CD4-positive, CD25-positive, alpha-beta regulatory T cell (primary cell): ENCODE measurements around the gene TRIM26. TPM values are rescaled to one million over a fixed set of nuclear protein-coding genes. Genes with fewer than 3 reads are reported as not detected.

Experiments used
- ATAC-seq, 2 donors: fragments of 150-1000 bp; cut with Tn5 transposase; one replicate each; pipeline ENCODE4 v1.10.0; 2021; ENCODE audit warnings: low read depth in 2 of 2, moderate number of reproducible peaks in 2 of 2, moderate library complexity in 1 of 2
- DNase-seq, 3 donors: peaks; one replicate each; pipeline versions ENCODE4 v3.0.0 to v3.0.0-alpha.2; 2012 to 2022; ENCODE audit warnings: mixed read lengths in 1 of 3
- H3K27ac ChIP-seq: one replicate; pipeline ENCODE4 v1.7.0; 2013; ENCODE audit warnings: mild to moderate bottlenecking, low read length; ENCODE audit not compliant: insufficient read depth, poor library complexity, severe bottlenecking
- H3K27me3 ChIP-seq: one replicate; pipeline ENCODE4 v1.7.0; 2013; ENCODE audit warnings: low read length; ENCODE audit not compliant: control insufficient read depth, insufficient read depth
- H3K36me3 ChIP-seq: one replicate; pipeline ENCODE4 v1.7.0; 2013; ENCODE audit warnings: mild to moderate bottlenecking, low read length, moderate library complexity; ENCODE audit not compliant: control insufficient read depth, insufficient read depth
- H3K4me1 ChIP-seq: 2 replicates; pipeline ENCODE4 v1.7.0; 2013; ENCODE audit warnings: mild to moderate bottlenecking, low read length; ENCODE audit not compliant: insufficient read depth, control insufficient read depth, poor library complexity, severe bottlenecking
- H3K4me3 ChIP-seq: one replicate; pipeline ENCODE4 v1.7.0; 2013; ENCODE audit warnings: low read depth, mild to moderate bottlenecking, low read length, moderate library complexity
- H3K9me3 ChIP-seq, 2 experiments: 1 replicate in 1 of 2; 2 replicates in 1 of 2; pipeline ENCODE4 v1.7.0; 2013; ENCODE audit warnings: low read length in 2 of 2, mild to moderate bottlenecking in 1 of 2, moderate library complexity in 1 of 2; ENCODE audit not compliant: control insufficient read depth in 2 of 2
- H3K27ac Mint-ChIP-seq, 3 donors: one replicate each; pipeline ENCODE4 v1.8.0; 2020 to 2022; ENCODE audit warnings: mild to moderate bottlenecking in 3 of 3, mixed read lengths in 3 of 3, moderate library complexity in 2 of 3
- H3K27me3 Mint-ChIP-seq: one replicate; pipeline ENCODE4 v1.8.0; 2022; ENCODE audit warnings: mild to moderate bottlenecking, mixed read lengths
- H3K36me3 Mint-ChIP-seq: one replicate; pipeline ENCODE4 v1.8.0; 2020; ENCODE audit warnings: mixed read lengths
- H3K4me1 Mint-ChIP-seq, 4 donors: one replicate each; pipeline ENCODE4 v1.8.0; 2020 to 2022; ENCODE audit warnings: mixed read lengths in 4 of 4, mild to moderate bottlenecking in 1 of 4
- H3K4me3 Mint-ChIP-seq, 4 donors: one replicate each; pipeline ENCODE4 v1.8.0; 2020 to 2022; ENCODE audit warnings: mild to moderate bottlenecking in 4 of 4, mixed read lengths in 4 of 4, moderate library complexity in 3 of 4
- H3K9me3 Mint-ChIP-seq, 7 donors: one replicate each; pipeline ENCODE4 v1.8.0; 2020 to 2022; ENCODE audit warnings: mixed read lengths in 7 of 7, mild to moderate bottlenecking in 3 of 7, moderate library complexity in 2 of 7
- polyA plus RNA-seq, 4 donors: library from polyadenylated mRNA; unstranded; fragments of 300-500 nt; fragmentation: Illumina TruSeq; gene quantifications; one replicate each; pipeline ENCODE4 v1.2.3, GENCODE V29; 2021
- total RNA-seq: library from RNA; stranded (reverse); gene quantifications from one replicate; pipeline ENCODE4 v1.2.3, GENCODE V29; 2022

The TRIM26 gene
- total and polyA plus RNA-seq, 5 donors from 2014 or later, result 43.3 to 75.1 (median 52.7) TPM

DNA sequence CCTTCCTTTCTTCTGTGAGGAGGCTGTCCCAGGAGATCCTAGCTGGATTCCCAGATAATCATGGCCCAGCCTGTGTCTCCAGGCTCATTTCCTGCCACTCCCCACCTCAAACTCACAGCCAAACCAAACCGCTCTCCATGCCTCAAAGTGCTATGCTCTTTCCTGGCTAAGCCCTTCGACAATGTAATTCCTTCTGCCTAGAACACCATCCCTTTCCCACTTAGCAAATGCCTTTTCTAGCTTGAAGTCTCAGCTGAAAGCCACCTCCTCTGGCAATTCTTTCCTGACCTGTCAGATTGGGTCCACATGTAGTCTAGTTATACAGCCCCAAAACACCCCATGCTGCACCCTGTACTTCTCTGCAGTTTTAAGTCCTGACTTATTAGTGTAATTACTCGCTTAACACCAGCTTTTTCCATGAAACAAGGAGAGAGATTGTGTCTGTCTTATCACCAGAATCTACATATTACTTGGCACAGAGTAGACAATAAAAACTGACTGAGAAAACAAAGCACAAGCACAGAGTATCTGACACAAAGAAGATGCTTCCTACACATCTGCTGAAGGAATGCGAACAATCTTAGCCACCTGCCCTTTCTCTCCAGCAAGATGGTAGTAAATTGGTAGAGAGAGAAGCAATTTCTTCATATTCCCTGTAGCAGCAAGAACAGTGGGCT, 5.4 kb downstream of the TRIM26 start:
- no peak overlapping the region for H3K4me3 ChIP-seq
- no peaks in the 10 kb centered on the region for H3K9me3 ChIP-seq
- Mint-ChIP-seq H3K4me3 (peak overlapping the region in 3 of 4 donors; percentile 37 to 87 (median 43)), H3K4me1 (peaks cover 14 to 94% (median 70%) of the 10 kb centered on the region in 4 donors), H3K27me3 (no peaks in the 10 kb centered on the region), H3K36me3 (peaks cover 26% of the 10 kb centered on the region), H3K27ac (peak overlapping the region; percentile 66 to 75 (median 73)), H3K9me3 (no peaks in the 10 kb centered on the region)
- peaks cover 48% of the 10 kb centered on the region for H3K4me1 ChIP-seq
- no peak for DNase-seq
- ATAC-seq, result no peak
- no peaks in the 10 kb centered on the region for H3K27me3 ChIP-seq
- H3K27ac ChIP-seq, result no peak overlapping the region
- H3K36me3 ChIP-seq, result peaks cover 18% of the 10 kb centered on the region

DNA sequence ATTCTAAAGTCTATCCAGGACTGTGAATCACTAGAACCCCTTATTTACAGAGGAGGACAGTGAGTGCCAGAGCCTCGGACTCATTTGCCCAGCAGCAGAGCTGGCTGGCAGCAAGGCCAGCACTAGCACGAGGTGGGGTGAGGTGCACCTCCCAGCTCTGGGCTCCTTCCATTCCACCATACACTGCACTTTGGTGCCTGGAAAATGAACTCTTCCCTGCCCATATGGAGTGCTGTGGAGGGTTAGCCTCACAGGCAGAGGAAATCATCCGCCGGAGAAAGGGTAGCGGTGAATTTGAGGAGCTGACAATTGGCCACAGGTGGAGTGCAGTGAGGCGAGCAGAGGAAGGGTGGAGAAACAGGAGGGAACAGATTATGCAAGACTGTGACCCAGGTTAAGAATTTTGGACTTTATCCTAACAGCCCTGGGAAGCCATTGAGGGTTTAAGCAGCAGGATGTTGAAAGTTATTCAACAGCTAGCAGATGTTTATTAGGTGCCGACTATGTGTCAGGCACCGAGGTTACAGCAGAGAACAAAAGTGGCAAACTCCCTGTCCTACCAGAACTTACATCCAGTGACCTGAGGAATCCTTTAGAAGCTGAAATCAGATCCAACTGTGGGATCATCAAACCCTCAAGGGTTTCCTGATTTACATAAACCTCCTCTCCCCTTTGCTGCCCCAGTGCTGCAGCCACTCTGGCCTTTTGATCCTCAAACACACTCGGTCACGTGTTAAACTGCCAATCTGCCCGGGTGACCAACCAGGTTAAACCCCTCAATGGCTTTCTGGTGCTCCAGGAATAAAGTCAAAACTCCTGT, 6.2 kb downstream of the TRIM26 start:
- Mint-ChIP-seq H3K36me3 (peaks cover 26% of the 10 kb centered on the region), H3K9me3 (no peaks in the 10 kb centered on the region), H3K4me3 (peak overlapping the region in 2 of 4 donors; percentile 43 to 47), H3K27me3 (no peaks in the 10 kb centered on the region), H3K4me1 (peaks cover 19 to 94% (median 73%) of the 10 kb centered on the region in 4 donors), H3K27ac (peak overlapping the region in 2 of 3 donors; percentile 66 to 75)
- H3K36me3 ChIP-seq, result peaks cover 20% of the 10 kb centered on the region
- ATAC-seq (no peak), DNase-seq (no peak)
- H3K27ac ChIP-seq, result no peak overlapping the region
- no peaks in the 10 kb centered on the region for H3K9me3 ChIP-seq
- peaks cover 43% of the 10 kb centered on the region for H3K4me1 ChIP-seq
- no peaks in the 10 kb centered on the region for H3K27me3 ChIP-seq
- peak overlapping the region; percentile 34 for H3K4me3 ChIP-seq

DNA sequence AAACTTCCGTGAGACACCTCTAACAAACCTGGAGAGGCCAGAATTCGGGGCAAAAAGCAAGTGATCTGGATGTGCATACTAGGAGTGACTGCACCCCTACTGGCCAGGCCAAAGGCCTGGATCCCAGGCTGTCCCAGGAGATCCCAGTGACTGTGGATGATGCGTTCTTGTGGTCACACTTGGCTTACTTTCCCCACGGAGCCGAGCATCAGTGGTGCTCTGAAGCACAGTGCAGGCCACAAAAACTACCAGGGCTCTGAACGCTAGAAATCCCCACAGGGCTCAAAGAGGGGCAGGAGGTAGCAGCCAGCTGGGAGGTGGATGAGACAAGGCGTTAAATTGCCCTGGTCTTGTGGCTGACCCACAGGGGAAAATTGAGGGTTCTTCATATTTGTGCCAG, 7.1 kb downstream of the TRIM26 start:
- Mint-ChIP-seq H3K27me3 (no peaks in the 10 kb centered on the region), H3K9me3 (no peaks in the 10 kb centered on the region), H3K4me1 (peaks cover 16 to 94% (median 70%) of the 10 kb centered on the region in 4 donors), H3K27ac (peak overlapping the region in 1 of 3 donors; percentile 67), H3K36me3 (peaks cover 28% of the 10 kb centered on the region), H3K4me3 (peak overlapping the region in 1 of 4 donors; percentile 32)
- DNase-seq (no peak), ATAC-seq (no peak)
- Histone ChIP-seq H3K36me3 (peaks cover 23% of the 10 kb centered on the region), H3K4me3 (no peak overlapping the region), H3K27ac (no peak overlapping the region), H3K27me3 (no peaks in the 10 kb centered on the region), H3K4me1 (peaks cover 38% of the 10 kb centered on the region), H3K9me3 (no peaks in the 10 kb centered on the region)

DNA sequence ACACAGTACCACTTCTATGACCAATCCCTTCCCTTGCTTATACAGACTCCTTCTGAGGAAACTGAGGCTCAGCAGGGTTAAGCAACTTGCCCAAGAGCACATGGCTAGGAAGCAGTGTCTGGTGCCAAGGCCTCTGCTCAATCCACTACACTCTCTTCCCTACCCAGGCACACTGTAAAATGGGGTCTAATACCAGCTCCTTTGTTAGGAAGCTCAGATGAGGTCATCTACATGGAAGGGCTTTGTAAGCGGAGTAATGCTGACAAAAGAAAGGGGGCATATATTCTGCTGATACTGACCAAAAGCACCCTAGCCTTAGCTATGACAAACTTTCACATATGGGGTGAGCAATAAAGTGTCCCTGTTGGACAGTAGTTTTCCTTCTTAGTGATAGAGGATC, 9.1 kb downstream of the TRIM26 start:
- Mint-ChIP-seq H3K36me3 (peaks cover 34% of the 10 kb centered on the region), H3K27me3 (no peaks in the 10 kb centered on the region), H3K27ac (peak overlapping the region in 1 of 3 donors; percentile 25), H3K4me1 (peaks cover 20 to 86% (median 62%) of the 10 kb centered on the region in 4 donors), H3K4me3 (peak overlapping the region in 1 of 4 donors; percentile 10), H3K9me3 (no peaks in the 10 kb centered on the region)
- no peaks in the 10 kb centered on the region for H3K9me3 ChIP-seq
- peaks cover 18% of the 10 kb centered on the region for H3K4me1 ChIP-seq
- no peak overlapping the region for H3K27ac ChIP-seq
- ATAC-seq (no peak), DNase-seq (no peak)
- H3K27me3 ChIP-seq, result no peaks in the 10 kb centered on the region
- H3K4me3 ChIP-seq, result no peak overlapping the region
- H3K36me3 ChIP-seq, result peaks cover 40% of the 10 kb centered on the region

DNA sequence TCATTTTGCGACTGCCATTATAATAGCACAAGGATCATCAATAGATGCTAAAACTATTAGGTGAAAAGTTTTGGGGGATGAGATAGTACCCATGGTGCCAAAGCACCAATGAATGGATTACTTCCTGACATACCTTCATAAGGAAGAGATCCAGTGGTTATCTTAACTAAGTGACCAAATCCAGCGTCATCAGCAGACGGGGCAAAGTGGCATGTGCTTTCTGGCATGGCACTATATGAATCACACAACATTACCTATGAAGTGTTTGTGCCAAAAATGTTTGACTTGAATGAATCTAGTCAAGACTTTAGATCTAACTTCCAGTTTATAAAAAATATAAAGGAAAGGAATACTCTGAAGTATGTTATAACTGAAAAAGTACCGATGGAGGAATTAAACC, 10.8 kb downstream of the TRIM26 start:
- H3K9me3 Mint-ChIP-seq, result no peaks in the 10 kb centered on the region
- H3K4me1 ChIP-seq, result peaks cover 11% of the 10 kb centered on the region
- DNase-seq (no peak), ATAC-seq (no peak)
- H3K27ac ChIP-seq, result no peak overlapping the region
- H3K36me3 ChIP-seq, result peaks cover 53% of the 10 kb centered on the region
- no peaks in the 10 kb centered on the region for H3K9me3 ChIP-seq
- H3K4me3 Mint-ChIP-seq, result no peak overlapping the region
- no peaks in the 10 kb centered on the region for H3K27me3 ChIP-seq
- no peak overlapping the region for H3K4me3 ChIP-seq
- peaks cover 14 to 74% (median 48%) of the 10 kb centered on the region in 4 donors for H3K4me1 Mint-ChIP-seq
- peak overlapping the region in 1 of 3 donors; percentile 16 for H3K27ac Mint-ChIP-seq
- H3K36me3 Mint-ChIP-seq, result peaks cover 31% of the 10 kb centered on the region
- no peaks in the 10 kb centered on the region for H3K27me3 Mint-ChIP-seq

DNA sequence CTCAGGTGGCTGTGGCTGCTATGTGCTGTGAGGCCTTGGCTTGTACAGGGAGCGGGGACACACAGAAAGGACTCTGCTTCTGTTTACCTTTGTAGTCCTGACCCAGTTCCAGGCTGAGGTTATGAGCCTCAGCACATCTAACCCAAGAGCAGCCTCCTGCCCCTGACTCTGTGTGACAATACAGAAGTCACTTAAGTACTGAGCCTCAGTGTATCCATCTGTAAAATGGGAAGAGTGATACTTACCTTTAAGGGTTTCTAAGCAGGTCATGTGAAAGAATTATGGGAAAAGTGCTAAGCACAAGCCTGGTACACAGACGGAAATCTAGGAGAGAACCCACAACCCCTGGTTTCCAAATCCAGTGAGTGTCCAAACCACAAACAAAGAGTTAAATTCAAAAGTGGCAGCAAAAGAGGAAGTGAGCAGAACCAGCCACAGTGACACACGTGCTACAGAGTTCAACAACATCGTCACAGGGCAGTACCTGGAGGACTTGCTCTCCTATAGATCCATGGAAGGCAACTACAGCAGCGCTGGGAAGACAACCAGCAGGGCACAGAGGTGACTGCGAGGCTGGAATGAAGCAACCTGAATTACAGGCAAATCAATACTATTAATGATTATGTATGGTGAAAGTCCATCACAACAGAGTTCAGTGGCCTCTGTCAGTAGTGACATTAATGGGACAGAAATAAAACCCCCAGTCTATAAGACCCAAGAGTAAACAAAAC, 12.5 kb downstream of the TRIM26 start:
- Mint-ChIP-seq H3K27me3 (no peaks in the 10 kb centered on the region), H3K4me3 (no peak overlapping the region), H3K9me3 (no peaks in the 10 kb centered on the region), H3K36me3 (peaks cover 41% of the 10 kb centered on the region), H3K27ac (peak overlapping the region in 2 of 3 donors; percentile 11 to 83), H3K4me1 (peaks cover 14 to 64% (median 40%) of the 10 kb centered on the region in 4 donors)
- Histone ChIP-seq H3K4me3 (no peak overlapping the region), H3K9me3 (no peaks in the 10 kb centered on the region), H3K27me3 (no peaks in the 10 kb centered on the region), H3K4me1 (peaks cover 6% of the 10 kb centered on the region), H3K36me3 (peaks cover 67% of the 10 kb centered on the region), H3K27ac (no peak overlapping the region)
- ATAC-seq, result no peak
- DNase-seq, result no peak

DNA sequence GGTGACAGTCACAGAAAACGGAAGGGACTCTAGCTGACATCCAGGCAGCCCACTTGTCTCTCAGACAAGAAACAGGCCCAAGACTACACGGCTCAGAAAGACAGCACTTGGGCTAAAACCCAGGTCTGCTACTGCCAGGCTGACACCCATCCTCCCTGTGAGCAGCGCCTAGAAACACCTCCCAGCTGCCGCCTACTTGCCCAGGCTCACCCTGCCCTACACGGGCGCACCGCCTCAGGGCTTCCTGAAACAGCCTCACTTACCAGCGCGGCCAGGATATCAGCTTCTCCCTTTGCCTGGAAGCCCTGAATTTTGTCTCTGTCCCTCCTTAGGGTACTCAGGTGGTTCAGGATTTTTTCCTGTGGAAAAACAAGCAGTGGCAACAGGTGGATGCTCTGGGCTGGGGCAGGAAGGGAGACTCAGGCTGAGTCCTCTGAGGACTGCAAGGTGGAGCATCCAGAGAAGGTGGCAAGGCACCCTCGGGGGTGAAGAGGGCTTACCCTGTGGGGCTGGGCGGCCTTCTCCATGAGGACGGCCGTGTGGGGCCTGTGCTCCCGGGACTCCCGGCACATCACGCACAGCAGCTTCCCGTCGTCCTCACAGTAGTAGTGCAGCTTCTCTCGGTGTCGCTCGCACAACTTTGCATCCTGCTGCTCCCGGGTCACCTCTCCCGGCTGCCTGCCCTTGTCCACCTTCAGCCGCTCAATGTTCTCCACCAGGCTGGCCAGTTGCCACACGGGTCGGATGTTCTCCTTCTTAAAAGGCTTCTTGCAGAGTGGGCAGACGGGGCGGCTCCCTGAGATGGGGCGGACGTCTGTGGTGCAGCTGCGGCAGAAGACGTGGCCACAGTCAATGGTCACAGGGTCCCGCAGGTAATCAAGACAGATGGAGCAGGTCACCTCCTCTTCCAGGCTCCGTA, 14.8 kb downstream of the TRIM26 start:
- Mint-ChIP-seq H3K27me3 (no peaks in the 10 kb centered on the region), H3K27ac (no peak overlapping the region), H3K36me3 (peaks cover 39% of the 10 kb centered on the region), H3K4me1 (peaks cover 14 to 46% (median 24%) of the 10 kb centered on the region in 4 donors), H3K4me3 (no peak overlapping the region), H3K9me3 (no peaks in the 10 kb centered on the region)
- DNase-seq (no peak), ATAC-seq (no peak)
- Histone ChIP-seq H3K27ac (no peak overlapping the region), H3K27me3 (no peaks in the 10 kb centered on the region), H3K4me3 (no peak overlapping the region), H3K36me3 (peaks cover 79% of the 10 kb centered on the region), H3K9me3 (no peaks in the 10 kb centered on the region), H3K4me1 (peaks cover 4% of the 10 kb centered on the region)
